SK-N-SH (cell line): ENCODE results near the gene DAP. TPM values are rescaled to one million over a fixed set of nuclear protein-coding genes. Genes with fewer than 3 reads are reported as not detected.
A peak's percentile ranks its signal among the peaks of the same experiment; 100 is the strongest.

Source experiments
- CTCF ChIA-PET: fragments of 300-600, 350-600 bp; formaldehyde crosslinking; extraction: SDS; loops from one replicate; lab custom pipeline; 2021; lab: Yijun Ruan, JAX
- POLR2A ChIA-PET: fragments of 350-600 bp; sonication (Branson Sonifier 250); formaldehyde crosslinking; extraction: SDS; loops from one replicate; lab custom pipeline; 2020; ENCODE audit warnings: antibody characterized with exemption, inconsistent platforms; lab: Yijun Ruan, JAX
- DNase-seq: peaks from one replicate; pipeline ENCODE4 v3.0.0; 2012
- H2AFZ ChIP-seq: fragments of 200-600 bp; sonication (generic); 2 replicates; pipeline ENCODE4 v1.8.1; 2016; ENCODE audit warnings: antibody characterized with exemption, mild to moderate bottlenecking, low read depth
- H3F3A ChIP-seq: fragments of 200-600 bp; sonication (generic); replicated peaks from 2 replicates; pipeline ENCODE3; 2016; ENCODE audit warnings: antibody characterized with exemption, mild to moderate bottlenecking; ENCODE audit not compliant: insufficient read depth
- H3K27ac ChIP-seq, 2 experiments: fragments of 200-500 bp in 1 of 2; fragments of 200-600 bp in 1 of 2; sonication (Bioruptor generic) in 1 of 2; sonication (generic), shearing (Covaris generic) in 1 of 2; 2 replicates each; pipeline versions ENCODE4 v1.5.1 to v1.6.1; 2014 to 2016; ENCODE audit warnings: low read depth in 2 of 2, inconsistent platforms in 1 of 2, low read length in 1 of 2, mild to moderate bottlenecking in 1 of 2, mixed read lengths in 1 of 2
- H3K27me3 ChIP-seq: fragments of 200-600 bp; sonication (generic), shearing (Covaris generic); 2 replicates; pipeline ENCODE4 v1.6.1; 2016; ENCODE audit warnings: mixed run types; ENCODE audit not compliant: insufficient read depth
- H3K36me3 ChIP-seq, 2 experiments: fragments of 200-500 bp in 1 of 2; fragments of 200-600 bp in 1 of 2; sonication (Bioruptor generic) in 1 of 2; sonication (generic) in 1 of 2; replicated peaks in 1 of 2; 2 replicates each; pipeline versions ENCODE3 to v1.5.1; 2014 to 2016; ENCODE audit warnings: low read length in 1 of 2, mild to moderate bottlenecking in 1 of 2; ENCODE audit not compliant: insufficient read depth in 2 of 2, control insufficient read depth in 1 of 2
- H3K4me1 ChIP-seq, 2 experiments: fragments of 200-500 bp in 1 of 2; fragments of 200-600 bp in 1 of 2; sonication (Bioruptor generic) in 1 of 2; sonication (generic), shearing (Covaris generic) in 1 of 2; 2 replicates each; pipeline versions ENCODE4 v1.5.1 to v1.6.1; 2014 to 2016; ENCODE audit warnings: low read depth in 1 of 2, low read length in 1 of 2, mixed run types in 1 of 2; ENCODE audit not compliant: insufficient read depth in 2 of 2, control insufficient read depth in 1 of 2
- H3K4me2 ChIP-seq: fragments of 200-600 bp; sonication (generic), shearing (Covaris generic); 2 replicates; pipeline ENCODE4 v1.6.1; 2017; ENCODE audit warnings: mixed run types
- H3K4me3 ChIP-seq, 2 experiments: fragments of 200-500 bp in 1 of 2; fragments of 200-600 bp in 1 of 2; sonication (Bioruptor generic) in 1 of 2; sonication (generic), shearing (Covaris generic) in 1 of 2; 2 replicates each; pipeline versions ENCODE4 v1.5.1 to v1.8.1; 2014 to 2016; ENCODE audit warnings: low read depth in 2 of 2, inconsistent platforms in 1 of 2, low read length in 1 of 2, mild to moderate bottlenecking in 1 of 2, mixed read lengths in 1 of 2, moderate library complexity in 1 of 2
- H3K79me2 ChIP-seq: fragments of 200-600 bp; sonication (generic); 2 replicates; pipeline ENCODE4 v1.8.1; 2017; ENCODE audit warnings: mild to moderate bottlenecking; ENCODE audit not compliant: insufficient read depth
- H3K9ac ChIP-seq: fragments of 200-600 bp; sonication (generic); 2 replicates; pipeline ENCODE4 v1.6.1; 2017; ENCODE audit warnings: mixed run types
- H3K9me2 ChIP-seq: fragments of 200-600 bp; sonication (generic); 2 replicates; pipeline ENCODE4 v1.6.1; 2017; ENCODE audit warnings: mixed run types
- H3K9me3 ChIP-seq: fragments of 200-600 bp; sonication (generic); 2 replicates; pipeline ENCODE4 v1.6.1; 2017; ENCODE audit warnings: mixed run types, mild to moderate bottlenecking, moderate library complexity
- H4K20me1 ChIP-seq: fragments of 200-600 bp; sonication (generic); 2 replicates; pipeline ENCODE4 v1.6.1; 2017; ENCODE audit warnings: mild to moderate bottlenecking, mixed run types; ENCODE audit not compliant: insufficient read depth
- CHD2 ChIP-seq: fragments of 150-350 bp; IDR thresholded peaks from 2 replicates; pipeline ENCODE4 v1.6.1; 2018; ENCODE audit warnings: low read length; ENCODE audit not compliant: partially characterized antibody
- ELF1 ChIP-seq: IDR thresholded peaks from 2 replicates; pipeline ENCODE4 v1.4.0; 2012
- FOSL2 ChIP-seq: IDR thresholded peaks from 2 replicates; pipeline ENCODE4 v1.4.0; 2012; ENCODE audit warnings: low read depth, mild to moderate bottlenecking, moderate library complexity, borderline replicate concordance
- MEF2A ChIP-seq: IDR thresholded peaks from 2 replicates; pipeline ENCODE4 v1.4.0; 2012; ENCODE audit warnings: low read depth, borderline replicate concordance
- RCOR1 ChIP-seq: fragments of 150-350 bp; IDR thresholded peaks from 2 replicates; pipeline ENCODE4 v1.6.1; 2017; ENCODE audit warnings: antibody characterized with exemption, low read length
- REST ChIP-seq: IDR thresholded peaks from 2 replicates; pipeline ENCODE4 v1.6.1; 2012; ENCODE audit warnings: mild to moderate bottlenecking, low read depth, low read length, moderate library complexity
- RFX5 ChIP-seq: IDR thresholded peaks from 2 replicates; pipeline ENCODE4 v1.6.1; 2012; ENCODE audit warnings: mild to moderate bottlenecking, improper control_type of control experiment, low read length
- YY1 ChIP-seq: IDR thresholded peaks from 2 replicates; pipeline ENCODE4 v1.4.0; 2012; ENCODE audit warnings: low read depth, mild to moderate bottlenecking
- WGBS: methylation state at CpG from one replicate; pipeline ENCODE4 v1.1.6; 2017; ENCODE audit warnings: low lambda C conversion rate; 5-methylcytosine and 5-hydroxymethylcytosine counted together
- polyA plus RNA-seq, 3 experiments: library from polyadenylated mRNA; depleted of rRNA; stranded (reverse); fragments of >200 nt; gene quantifications; 2 replicates each; pipeline ENCODE4 v1.2.3, GENCODE V29; 2012

The DAP gene
- polyA plus RNA-seq, 1 of the 3 experiments (the other 2 are of a cell fraction), result 78.2 TPM

DNA sequence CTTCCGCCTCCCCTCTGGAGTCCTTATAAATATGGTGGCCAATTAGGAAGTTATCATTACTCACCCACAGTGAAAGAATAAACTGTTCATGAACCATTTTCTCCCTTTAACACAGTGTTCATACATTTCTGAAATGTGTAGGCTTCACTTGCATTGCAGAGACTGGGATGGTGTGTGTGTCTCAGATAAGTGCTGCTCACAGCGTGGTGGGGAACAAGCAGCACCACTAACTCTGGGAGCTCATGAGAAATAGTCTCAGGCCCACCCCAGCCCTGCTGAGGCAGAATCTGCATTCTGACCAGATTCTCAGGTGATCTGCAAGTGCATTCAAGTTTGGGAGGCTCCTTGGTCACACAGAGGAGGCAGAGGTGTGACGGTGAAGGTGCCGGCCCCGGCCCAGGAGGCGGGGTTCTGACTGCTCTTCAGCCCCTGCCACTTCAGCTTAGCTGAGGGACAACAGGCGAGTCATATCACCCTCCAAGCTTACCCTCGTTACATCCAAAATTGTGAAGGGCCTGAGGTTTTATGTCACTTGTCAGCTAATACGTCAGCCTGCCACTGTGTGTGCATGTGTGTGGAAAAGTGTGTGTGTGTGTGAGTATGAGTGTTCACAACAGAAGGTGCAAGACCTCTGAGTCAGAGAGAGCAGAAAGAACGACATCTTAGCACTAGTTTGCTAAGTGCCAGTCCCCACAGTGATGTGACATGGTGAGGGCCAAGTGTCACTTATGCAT is 34.7 kb downstream of the DAP start:
- H4K20me1 ChIP-seq, result no peaks in the 10 kb centered on the region
- DNase-seq, result no peak
- no peak overlapping the region for H3K4me2 ChIP-seq
- H3K79me2 ChIP-seq, result peaks cover 32% of the 10 kb centered on the region
- H3K9ac ChIP-seq, result no peak overlapping the region
- TF ChIP-seq REST, result no peak
- H3K36me3 ChIP-seq, result peaks cover 0 to 15% of the 10 kb centered on the region in 2 experiments
- H3K4me1 ChIP-seq, result peaks cover 9 to 19% of the 10 kb centered on the region in 2 experiments
- peak overlapping the region in 1 of 2 experiments; percentile 94; a peak in 2 of 4 replicates for H3K27ac ChIP-seq
- no peaks in the 10 kb centered on the region for H3K9me3 ChIP-seq
- CTCF ChIA-PET, result interaction anchor here (0.8 to 1.0 kb wide), 2 partner anchors 11 to 31 kb away, joined by 3 to 4 read pairs; no protein-coding TSS in a partner anchor
- no peak overlapping the region for H3K4me3 ChIP-seq
- H2AFZ ChIP-seq, result no peak overlapping the region
- no peaks in the 10 kb centered on the region for H3K27me3 ChIP-seq
- no peaks in the 10 kb centered on the region for H3K9me2 ChIP-seq
- POLR2A ChIA-PET, result no interaction called here
- peaks cover 32% of the 10 kb centered on the region for H3F3A ChIP-seq
- WGBS, result 92% methylated on average over 6 of the region's 10 CpGs

- H3K27me3 ChIP-seq, result no peaks in the 10 kb centered on the region
- DNase-seq, result no peak
- CTCF ChIA-PET, result interaction anchor here (0.6 to 1.6 kb wide), 2 partner anchors 30 to 33 kb away, joined by 3 to 4 read pairs; no protein-coding TSS in a partner anchor
- H3K79me2 ChIP-seq, result peaks cover 34% of the 10 kb centered on the region
- peak overlapping the region in 1 of 2 experiments; percentile 46; a peak in 2 of 4 replicates for H3K4me3 ChIP-seq
- H2AFZ ChIP-seq, result no peak overlapping the region
- peaks cover 9 to 19% of the 10 kb centered on the region in 2 experiments for H3K4me1 ChIP-seq
- peak overlapping the region; percentile 71 to 94; a peak in 3 of 4 replicates for H3K27ac ChIP-seq
- no peaks in the 10 kb centered on the region for H3K9me2 ChIP-seq
- peaks cover 0 to 21% of the 10 kb centered on the region in 2 experiments for H3K36me3 ChIP-seq
- peak overlapping the region; percentile 57; the same call in 1 of the 2 replicates for H3K9ac ChIP-seq
- H3K4me2 ChIP-seq, result peak overlapping the region; percentile 73
- POLR2A ChIA-PET, result no interaction called here
- no peaks in the 10 kb centered on the region for H3K9me3 ChIP-seq
- TF ChIP-seq FOSL2 (no peak), REST (no peak), YY1 (no peak), RCOR1 (no peak), MEF2A (no peak), ELF1 (no peak), RFX5 (no peak), CHD2 (no peak)
- H3F3A ChIP-seq, result peaks cover 32% of the 10 kb centered on the region
- WGBS, result 39% methylated on average over 1 of the region's 1 CpG
- H4K20me1 ChIP-seq, result no peaks in the 10 kb centered on the region
Observed at GRCh38 chr5:10725636-10726035, 35.4 kb downstream of the DAP start.
